ENCODE results near the gene DPY19L2. TPM values are rescaled to one million over a fixed set of nuclear protein-coding genes. Genes with fewer than 3 reads are reported as not detected.
"Not testable (repeated sequence)": the region's sequence is repeated elsewhere in the genome, so short reads cannot be mapped to it uniquely, and the experiment has no call there.

Gene DPY19L2
- total and polyA plus RNA-seq, 2 donors (not counting 1 experiment from before 2014, with no cell fraction given) = 0.09 to 0.62 TPM

- CTCF ChIA-PET = not testable (repeated sequence)
Measured at GRCh38 chr12:63711339-63711738, 43.0 kb upstream of the DPY19L2 start.

GRCh38 chr12:63706336-63706735 is 38.0 kb upstream of the DPY19L2 start:
- intact Hi-C loops (cut with micrococcal nuclease) = no loop called here

More at GRCh38 chr12:63711339-63711738, 43.0 kb upstream of the DPY19L2 start:
- H3K36me3 ChIP-seq (replicated peaks in 1 of 2; ENCODE audit: control extremely low read depth in 1 of 2, control insufficient read depth in 1 of 2, extremely low read depth in 1 of 2, insufficient read depth in 2 of 2, low read length in 1 of 2); H4K20me1 ChIP-seq (ENCODE audit: control insufficient read depth, insufficient read depth, low read length, poor library complexity, severe bottlenecking); H3K9me3 Mint-ChIP-seq (ENCODE audit: insufficient read depth); DNase-seq; intact Hi-C loops (cut with micrococcal nuclease); H3K4me2 ChIP-seq (replicated peaks; ENCODE audit: low read depth, low read length, poor library complexity, severe bottlenecking); ATAC-seq (ENCODE audit: low read depth); H2AFZ ChIP-seq (ENCODE audit: insufficient read depth, low read depth, low read length, poor library complexity, severe bottlenecking); H3K4me1 ChIP-seq (ENCODE audit: control insufficient read depth in 2 of 2, insufficient read depth in 2 of 2, low read length in 2 of 2); H3K27ac ChIP-seq (ENCODE audit: low read length in 2 of 2); H3K27me3 ChIP-seq (replicated peaks in 1 of 4; ENCODE audit: control extremely low read depth in 1 of 4, control insufficient read depth in 3 of 4, insufficient read depth in 4 of 4, low read length in 3 of 4); H3K9ac ChIP-seq (ENCODE audit: low read length); H3K9me3 ChIP-seq (ENCODE audit: control extremely low read depth in 1 of 3, control insufficient read depth in 2 of 3, insufficient read depth in 1 of 3, low read length in 2 of 3); H3K79me2 ChIP-seq (ENCODE audit: control insufficient read depth, insufficient read depth, low read length); POLR2A ChIA-PET; H3K27me3 Mint-ChIP-seq; H3K4me3 Mint-ChIP-seq; H3K4me3 ChIP-seq (ENCODE audit: control extremely low read depth in 1 of 5, extremely low read depth in 1 of 5, insufficient read depth in 1 of 5, low read depth in 2 of 5, low read length in 4 of 5); H3K27ac Mint-ChIP-seq: not testable (repeated sequence)
- WGBS (ENCODE audit: insufficient coverage) = no CpG with 5 or more reads among the region's 2 CpGs
- H3K4me1 Mint-ChIP-seq = peaks cover 16% of the 10 kb centered on the region

GRCh38 chr12:63699678-63700382 is 31.5 kb upstream of the DPY19L2 start:
- H3K4me3 ChIP-seq (ENCODE audit: control extremely low read depth in 1 of 5, extremely low read depth in 1 of 5, insufficient read depth in 1 of 5, low read depth in 2 of 5, low read length in 4 of 5); H3K9ac ChIP-seq (ENCODE audit: low read length); H3K4me3 Mint-ChIP-seq; H3K4me2 ChIP-seq (replicated peaks; ENCODE audit: low read depth, low read length, poor library complexity, severe bottlenecking); intact Hi-C loops (cut with micrococcal nuclease); H4K20me1 ChIP-seq (ENCODE audit: control insufficient read depth, insufficient read depth, low read length, poor library complexity, severe bottlenecking); H3K27ac ChIP-seq (ENCODE audit: low read length in 2 of 2); POLR2A ChIA-PET; ATAC-seq (ENCODE audit: low read depth); H3K79me2 ChIP-seq (ENCODE audit: control insufficient read depth, insufficient read depth, low read length); H3K27me3 Mint-ChIP-seq; H3K27ac Mint-ChIP-seq; H3K9me3 ChIP-seq (ENCODE audit: control extremely low read depth in 1 of 3, control insufficient read depth in 2 of 3, insufficient read depth in 1 of 3, low read length in 2 of 3); H2AFZ ChIP-seq (ENCODE audit: insufficient read depth, low read depth, low read length, poor library complexity, severe bottlenecking); H3K27me3 ChIP-seq (replicated peaks in 1 of 4; ENCODE audit: control extremely low read depth in 1 of 4, control insufficient read depth in 3 of 4, insufficient read depth in 4 of 4, low read length in 3 of 4); H3K9me3 Mint-ChIP-seq (ENCODE audit: insufficient read depth); DNase-seq; H3K4me1 ChIP-seq (ENCODE audit: control insufficient read depth in 2 of 2, insufficient read depth in 2 of 2, low read length in 2 of 2); H3K36me3 ChIP-seq (replicated peaks in 1 of 2; ENCODE audit: control extremely low read depth in 1 of 2, control insufficient read depth in 1 of 2, extremely low read depth in 1 of 2, insufficient read depth in 2 of 2, low read length in 1 of 2); H3K4me1 Mint-ChIP-seq; CTCF ChIA-PET: not testable (repeated sequence)
- WGBS (ENCODE audit: insufficient coverage) = 93% methylated on average over 3 of the region's 3 CpGs

More at GRCh38 chr12:63706336-63706735, 38.0 kb upstream of the DPY19L2 start:
- H3K4me3 Mint-ChIP-seq = no peak overlapping the region
- ATAC-seq (ENCODE audit: low read depth) (no peak), DNase-seq (no peak)
- Histone ChIP-seq H3K36me3 (replicated peaks in 1 of 2; ENCODE audit: control extremely low read depth in 1 of 2, control insufficient read depth in 1 of 2, extremely low read depth in 1 of 2, insufficient read depth in 2 of 2, low read length in 1 of 2) (no peaks in the 10 kb centered on the region), H3K27ac (ENCODE audit: low read length in 2 of 2) (no peak overlapping the region), H3K9ac (ENCODE audit: low read length) (no peak overlapping the region), H3K4me2 (replicated peaks; ENCODE audit: low read depth, low read length, poor library complexity, severe bottlenecking) (no peak overlapping the region), H3K4me1 (ENCODE audit: control insufficient read depth in 2 of 2, insufficient read depth in 2 of 2, low read length in 2 of 2) (no peaks in the 10 kb centered on the region), H2AFZ (ENCODE audit: insufficient read depth, low read depth, low read length, poor library complexity, severe bottlenecking) (no peak overlapping the region), H3K27me3 (replicated peaks in 1 of 4; ENCODE audit: control extremely low read depth in 1 of 4, control insufficient read depth in 3 of 4, insufficient read depth in 4 of 4, low read length in 3 of 4) (no peaks in the 10 kb centered on the region), H3K4me3 (ENCODE audit: control extremely low read depth in 1 of 5, extremely low read depth in 1 of 5, insufficient read depth in 1 of 5, low read depth in 2 of 5, low read length in 4 of 5) (no peak overlapping the region), H3K9me3 (ENCODE audit: control extremely low read depth in 1 of 3, control insufficient read depth in 2 of 3, insufficient read depth in 1 of 3, low read length in 2 of 3) (no peaks in the 10 kb centered on the region), H3K79me2 (ENCODE audit: control insufficient read depth, insufficient read depth, low read length) (no peaks in the 10 kb centered on the region), H4K20me1 (ENCODE audit: control insufficient read depth, insufficient read depth, low read length, poor library complexity, severe bottlenecking) (no peaks in the 10 kb centered on the region)
- no peak overlapping the region for H3K27ac Mint-ChIP-seq
- TF ChIP-seq EZH2 (IDR thresholded peaks at IDR 0.05; ENCODE audit: borderline replicate concordance, insufficient read depth, low read depth, low read length, poor library complexity, severe bottlenecking) = no peak
- no peak for TF ChIP-seq CTCF (IDR thresholded peaks at IDR 0.05)
- no peaks in the 10 kb centered on the region for H3K27me3 Mint-ChIP-seq
- WGBS (ENCODE audit: insufficient coverage) = 100% methylated on average over 2 of the region's 3 CpGs
- no peaks in the 10 kb centered on the region for H3K9me3 Mint-ChIP-seq (ENCODE audit: insufficient read depth)
- POLR2A ChIA-PET = no interaction called here
- H3K4me1 Mint-ChIP-seq = no peaks in the 10 kb centered on the region
- CTCF ChIA-PET = no interaction called here
